ENCODE results near the gene C4B.

DNA sequence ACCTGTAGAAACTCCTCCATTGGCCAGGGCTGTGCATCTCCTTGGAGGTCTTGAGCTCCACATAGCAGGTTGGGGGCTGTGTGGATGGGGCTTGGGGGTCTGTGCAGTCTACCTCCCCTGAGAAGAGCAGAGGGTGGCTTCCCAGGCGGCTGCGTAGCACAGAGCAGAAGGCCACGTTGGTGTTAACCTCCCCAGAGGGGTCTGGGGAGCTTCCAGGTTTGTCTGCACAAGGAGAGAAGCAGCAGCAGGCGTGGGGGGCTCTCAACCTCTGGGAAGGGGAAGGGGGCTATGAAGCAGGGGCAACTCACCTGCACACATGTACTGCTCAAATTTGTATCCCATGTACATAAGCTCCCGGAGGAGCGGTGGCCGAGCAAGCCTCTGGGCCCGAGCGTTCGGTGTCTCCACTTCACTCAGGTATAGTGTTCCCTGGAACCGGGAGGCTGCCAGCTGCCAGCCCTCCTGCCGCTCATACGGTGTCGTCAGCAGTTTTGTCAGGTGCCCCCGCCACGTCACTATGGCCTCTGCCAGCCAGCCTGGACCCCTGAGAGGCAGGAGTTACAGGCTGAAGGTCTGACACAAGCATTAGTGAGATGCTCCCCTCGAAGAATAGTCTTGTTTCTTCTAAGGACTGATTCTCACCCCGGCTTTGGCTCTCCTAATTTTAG, 43.9 kb upstream of the C4B start:
- TF ChIP-seq, protein P1, sequence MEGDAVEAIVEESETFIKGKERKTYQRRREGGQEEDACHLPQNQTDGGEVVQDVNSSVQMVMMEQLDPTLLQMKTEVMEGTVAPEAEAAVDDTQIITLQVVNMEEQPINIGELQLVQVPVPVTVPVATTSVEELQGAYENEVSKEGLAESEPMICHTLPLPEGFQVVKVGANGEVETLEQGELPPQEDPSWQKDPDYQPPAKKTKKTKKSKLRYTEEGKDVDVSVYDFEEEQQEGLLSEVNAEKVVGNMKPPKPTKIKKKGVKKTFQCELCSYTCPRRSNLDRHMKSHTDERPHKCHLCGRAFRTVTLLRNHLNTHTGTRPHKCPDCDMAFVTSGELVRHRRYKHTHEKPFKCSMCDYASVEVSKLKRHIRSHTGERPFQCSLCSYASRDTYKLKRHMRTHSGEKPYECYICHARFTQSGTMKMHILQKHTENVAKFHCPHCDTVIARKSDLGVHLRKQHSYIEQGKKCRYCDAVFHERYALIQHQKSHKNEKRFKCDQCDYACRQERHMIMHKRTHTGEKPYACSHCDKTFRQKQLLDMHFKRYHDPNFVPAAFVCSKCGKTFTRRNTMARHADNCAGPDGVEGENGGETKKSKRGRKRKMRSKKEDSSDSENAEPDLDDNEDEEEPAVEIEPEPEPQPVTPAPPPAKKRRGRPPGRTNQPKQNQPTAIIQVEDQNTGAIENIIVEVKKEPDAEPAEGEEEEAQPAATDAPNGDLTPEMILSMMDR (IDR thresholded peaks at IDR 0.05; ENCODE audit: low read length) = no peak
- TF ChIP-seq EZH2phosphoT487 (IDR thresholded peaks at IDR 0.05; ENCODE audit: low read length) (no peak), EZH2 (optimal IDR thresholded peaks at IDR 0.05; ENCODE audit: low read depth, low read length) (no peak)
